GM18867 (cell line): ENCODE measurements around the gene IRAK3.
A peak's percentile ranks its signal among the peaks of the same experiment; 100 is the strongest.
"Not testable (repeated sequence)": the region's sequence is repeated elsewhere in the genome, so short reads cannot be mapped to it uniquely, and the experiment has no call there.

ENCODE experiments used
- ATAC-seq: cut with Tn5 transposase; IDR thresholded peaks from one replicate; pipeline ENCODE4 v1.9.1; 2021; ENCODE audit warnings: mild to moderate bottlenecking, moderate library complexity; ENCODE audit not compliant: unreplicated experiment

IRAK3 gene

DNA sequence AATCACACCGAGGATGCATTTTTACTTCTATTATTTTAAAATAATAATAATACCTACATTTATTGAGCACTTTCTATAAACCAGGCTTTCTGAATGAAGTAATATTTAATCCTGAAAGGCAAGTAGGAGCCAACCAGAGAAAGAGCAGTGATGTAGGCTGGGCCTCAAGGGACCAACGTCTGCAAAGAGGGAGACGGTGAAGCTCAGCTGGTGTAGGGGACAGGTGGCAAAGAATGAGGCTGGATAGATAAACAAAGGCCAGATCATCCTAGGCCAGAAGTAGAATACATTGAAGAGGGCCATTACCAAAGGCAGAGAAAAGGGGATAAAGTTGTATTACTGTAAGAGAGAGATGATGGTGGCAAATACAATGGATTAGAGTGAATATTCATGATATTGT, 18.4 kb upstream of the IRAK3 start:
- ATAC-seq: no peak

DNA sequence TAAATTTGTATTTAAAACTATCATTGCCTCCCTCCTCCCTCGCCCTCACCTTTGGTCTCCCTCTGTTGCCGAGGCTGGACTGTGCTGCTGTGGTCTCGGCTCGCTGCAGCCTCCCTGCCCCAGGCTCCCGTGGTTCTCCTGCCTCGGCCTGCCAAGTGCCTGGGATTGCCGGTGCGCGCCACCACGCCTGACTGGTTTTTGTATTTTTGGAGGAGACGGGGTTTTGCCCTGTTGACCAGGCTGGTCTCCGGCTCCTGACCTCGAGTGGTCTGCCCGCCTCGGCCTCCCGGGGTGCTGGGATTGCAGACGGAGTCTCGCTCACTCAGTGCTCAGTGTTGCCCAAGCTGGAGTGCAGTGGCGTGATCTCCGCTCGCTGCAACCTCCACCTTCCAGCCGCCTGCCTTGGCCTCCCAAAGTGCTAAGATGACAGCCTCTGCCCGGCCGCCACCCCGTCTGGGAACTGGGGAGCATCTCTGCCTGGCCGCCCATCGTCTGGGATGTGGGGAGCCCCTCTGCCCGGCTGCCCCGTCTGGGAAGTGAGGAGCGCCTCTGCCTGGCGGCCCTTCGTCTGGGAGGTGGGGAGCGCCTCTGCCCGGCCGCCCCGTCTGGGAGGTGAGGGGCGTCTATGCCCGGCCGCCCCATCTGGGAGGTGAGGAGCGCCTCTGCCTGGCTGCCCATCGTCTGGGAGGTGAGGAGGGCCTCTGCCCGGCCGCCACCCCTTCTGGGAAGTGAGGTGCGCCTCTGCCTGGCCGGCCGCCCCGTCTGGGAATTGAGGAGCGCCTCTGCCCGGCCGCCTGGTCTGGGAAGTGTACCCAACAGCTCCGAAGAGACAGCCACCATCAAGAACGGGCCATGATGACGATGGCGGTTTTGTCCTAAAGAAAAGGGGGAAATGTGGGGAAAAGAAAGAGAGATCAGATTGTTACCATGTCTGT, 14.4 kb upstream of the IRAK3 start:
- ATAC-seq: not testable (repeated sequence)

DNA sequence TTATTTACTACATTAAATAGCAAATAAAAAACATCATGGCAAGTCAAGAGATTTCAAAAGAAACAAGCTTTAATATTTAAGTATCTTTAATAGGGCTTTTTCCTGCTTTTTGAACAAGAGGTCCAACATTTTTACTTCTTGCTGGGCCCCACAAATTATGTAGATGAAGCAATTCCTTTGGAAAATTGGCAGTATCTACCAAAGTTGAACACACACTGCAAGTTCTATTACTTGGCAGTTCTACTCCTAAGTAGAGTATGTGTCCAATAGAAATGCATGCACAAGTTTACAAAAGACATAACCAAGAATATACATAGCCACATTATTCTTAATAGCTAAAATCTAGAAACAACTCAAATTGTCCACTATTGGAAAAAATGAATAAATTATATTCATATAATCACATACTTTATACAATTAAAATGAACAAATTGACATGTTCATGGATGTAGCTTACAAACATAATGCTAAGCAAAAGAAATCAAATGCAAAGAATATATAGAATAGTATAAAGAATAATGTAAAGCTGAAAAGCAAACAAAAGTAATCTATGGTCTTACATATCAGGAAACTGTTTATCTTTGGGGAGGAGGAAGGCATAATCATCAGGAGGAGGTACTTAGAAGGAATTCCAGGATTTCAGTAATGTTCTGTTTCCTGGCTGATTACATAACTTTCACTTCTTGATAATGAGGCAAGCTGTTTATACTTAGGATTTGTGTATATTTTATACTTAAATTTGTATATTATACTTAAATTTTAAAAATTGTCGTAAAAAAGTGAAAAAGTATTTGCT, 12.7 kb upstream of the IRAK3 start:
- ATAC-seq: no peak

DNA sequence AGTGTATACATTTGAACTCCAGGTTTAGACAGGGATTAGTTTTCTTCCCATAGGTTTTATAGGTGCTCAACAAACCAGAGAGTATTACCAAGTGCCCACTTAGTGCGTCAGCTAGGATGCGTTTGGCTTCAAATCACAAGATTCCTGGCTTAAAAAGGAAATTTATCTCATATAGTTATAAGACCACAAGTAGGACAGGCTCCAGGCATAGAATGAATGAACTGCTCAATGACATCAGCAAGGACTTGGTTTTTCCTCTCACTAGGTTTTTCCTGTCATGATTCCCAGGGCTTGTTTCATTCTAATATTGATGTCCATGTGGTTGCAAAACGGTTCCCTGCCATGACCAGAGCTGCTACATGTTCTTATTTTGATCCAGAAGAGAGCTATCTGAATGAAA, 6.1 kb upstream of the IRAK3 start:
- ATAC-seq: no peak

DNA sequence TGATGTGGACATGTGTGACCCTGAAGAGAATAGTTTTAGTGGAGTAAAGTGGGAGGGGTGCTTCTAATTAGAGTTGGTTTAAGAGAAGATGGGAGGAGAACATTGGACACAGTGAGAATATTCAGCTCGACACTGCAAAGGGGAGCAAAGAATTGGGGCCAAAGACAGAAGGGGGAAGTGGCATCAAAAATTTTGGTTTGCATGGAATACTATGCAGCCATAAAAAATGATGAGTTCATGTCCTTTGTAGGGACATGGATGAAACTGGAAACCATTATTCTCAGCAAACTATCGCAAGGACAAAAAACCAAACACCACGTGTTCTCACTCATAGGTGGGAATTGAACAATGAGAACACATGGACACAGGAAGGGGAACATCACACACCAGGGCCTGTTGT, 4.2 kb upstream of the IRAK3 start:
- ATAC-seq: not testable (repeated sequence)

DNA sequence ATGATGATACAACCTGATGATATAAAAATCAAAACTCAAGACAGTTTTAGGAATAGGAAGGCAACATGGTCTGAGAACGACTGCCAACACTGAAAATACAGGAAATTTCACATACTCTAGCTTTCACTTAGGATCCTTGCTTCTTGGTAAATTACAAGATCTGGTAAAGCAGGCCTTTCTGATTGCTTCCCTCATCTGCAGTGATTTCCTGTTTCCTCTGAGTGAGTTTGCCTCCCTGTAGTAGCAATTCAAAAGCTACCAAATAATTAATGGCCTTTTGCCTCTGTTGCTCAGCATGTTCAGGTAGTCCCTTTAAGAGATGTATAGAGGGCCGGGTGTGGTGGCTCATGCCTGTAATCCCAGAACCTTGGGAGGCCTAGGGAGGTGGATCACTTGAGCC, 2.0 kb upstream of the IRAK3 start:
- no peak for ATAC-seq

DNA sequence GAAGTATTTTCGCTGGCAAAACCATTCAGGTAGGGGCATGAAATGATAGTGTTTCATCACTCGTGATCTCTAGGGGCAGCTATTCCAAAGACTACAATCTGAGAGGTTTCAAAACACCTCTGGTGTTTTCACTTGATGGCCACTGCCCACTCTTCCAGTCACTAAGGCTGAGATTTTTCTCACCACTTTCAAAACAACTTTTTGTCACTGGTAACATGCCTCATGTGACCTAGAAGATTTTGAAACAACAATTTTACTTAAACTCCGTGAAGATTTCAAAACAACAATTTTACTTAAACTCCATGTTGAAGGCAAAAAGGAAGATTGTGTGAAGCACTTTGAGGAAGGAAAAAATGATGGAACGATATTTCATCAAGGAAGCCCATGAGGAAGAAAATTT, 1.2 kb upstream of the IRAK3 start:
- ATAC-seq: no peak

DNA sequence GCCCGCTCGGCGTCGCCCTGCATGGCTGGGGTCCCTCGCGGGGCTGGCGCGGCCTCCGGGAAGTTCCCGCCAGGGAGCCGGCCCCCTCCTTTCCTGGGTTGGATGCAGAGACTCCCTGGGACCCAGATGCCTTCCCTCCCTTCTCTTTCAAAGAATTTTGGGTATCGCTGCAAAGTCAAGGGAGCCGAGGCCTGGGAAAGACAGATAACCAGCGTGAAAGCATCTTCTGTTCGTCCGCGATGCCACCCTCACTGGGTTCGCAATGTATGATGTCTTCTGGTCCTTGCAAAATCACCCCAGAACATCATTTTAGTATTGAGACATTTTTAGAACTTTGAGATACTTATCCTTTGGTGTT, 451 bp downstream of the IRAK3 start:
- no peak for ATAC-seq

DNA sequence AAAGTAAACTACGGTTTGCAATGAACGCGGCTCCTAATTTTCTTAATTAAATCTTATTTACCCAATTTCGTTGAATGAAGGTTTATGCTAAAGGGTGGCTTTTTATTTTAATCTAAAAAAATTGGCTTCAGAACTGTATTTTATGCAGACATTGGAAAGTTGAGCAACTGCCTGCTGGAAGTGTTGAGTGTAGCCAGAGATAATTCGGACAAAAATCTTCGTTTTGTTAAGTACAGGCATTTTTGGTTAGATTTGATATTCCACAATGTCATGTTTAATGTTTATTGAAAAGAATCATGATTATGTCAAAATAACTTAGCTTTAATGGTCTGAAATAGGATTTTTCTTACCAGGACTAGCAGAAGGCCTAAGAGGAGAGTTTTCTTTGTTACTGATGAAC, 875 bp downstream of the IRAK3 start:
- no peak for ATAC-seq

DNA sequence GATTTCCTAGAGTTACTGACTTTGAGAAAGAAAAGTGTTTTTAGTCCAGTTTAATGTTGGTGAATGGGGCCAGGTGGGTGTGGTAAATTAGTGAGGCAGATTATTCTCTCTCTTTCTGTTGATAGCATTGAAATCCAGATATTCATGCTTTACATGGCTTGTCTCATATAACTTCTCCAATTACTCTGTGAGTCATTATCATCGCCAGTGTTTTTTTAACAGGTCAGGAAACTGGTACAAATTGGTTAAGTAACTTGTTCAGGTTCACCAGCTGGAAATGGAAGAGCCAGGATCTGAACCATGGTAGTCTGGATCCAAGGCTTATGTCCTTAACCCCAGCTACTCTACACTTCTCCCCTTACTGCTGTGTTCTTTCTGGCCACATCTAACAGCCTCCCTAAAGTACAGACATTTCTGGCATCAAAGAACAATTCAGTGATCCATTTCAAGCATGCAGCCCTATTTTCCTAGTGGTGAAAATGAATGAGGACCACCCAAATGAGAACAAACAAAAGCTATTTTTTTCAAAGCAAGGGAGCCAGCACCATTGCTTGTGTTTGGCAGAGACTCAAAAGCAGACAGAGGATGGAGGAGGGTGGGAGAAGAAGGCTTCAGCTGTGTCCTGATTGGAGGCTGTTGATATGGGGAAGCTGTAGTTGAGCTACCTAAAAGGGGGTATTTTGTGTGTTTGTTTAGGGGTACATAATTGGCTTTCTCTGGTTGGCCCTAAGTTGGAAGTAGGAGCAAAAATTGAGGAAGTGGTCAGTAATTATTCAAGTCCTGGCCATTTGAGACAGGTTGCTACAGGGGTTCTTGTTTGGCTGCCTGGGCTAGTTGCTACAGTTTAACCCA, 1.7 kb downstream of the IRAK3 start:
- ATAC-seq: no peak

DNA sequence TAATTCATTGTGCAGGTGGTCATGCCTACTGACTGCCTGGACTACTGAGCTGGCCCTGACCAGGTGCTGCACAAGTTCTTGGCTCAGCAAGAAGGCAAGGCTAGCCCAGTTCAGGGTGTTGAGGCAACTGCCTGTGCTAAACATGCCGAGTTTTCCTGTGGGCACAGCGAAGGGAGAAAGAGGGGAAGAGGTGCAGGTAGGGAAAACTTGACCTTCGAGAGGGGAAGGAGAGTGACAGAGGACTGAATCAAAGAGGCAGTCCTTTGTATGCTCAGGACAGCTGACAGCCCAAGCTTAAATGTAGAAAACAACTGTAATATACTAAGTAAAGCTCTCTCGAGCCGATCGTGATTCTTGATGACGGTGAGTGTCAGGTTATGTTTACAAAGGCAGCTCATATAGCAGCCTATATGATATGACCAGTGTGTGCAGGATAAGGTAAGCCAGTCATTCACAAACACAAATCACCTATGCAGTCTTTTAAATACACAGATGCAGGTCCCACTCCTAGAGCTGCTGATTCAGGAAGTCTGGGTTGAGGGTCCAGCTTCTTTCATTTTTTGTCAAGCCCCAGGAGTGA, 2.6 kb downstream of the IRAK3 start:
- no peak for ATAC-seq

DNA sequence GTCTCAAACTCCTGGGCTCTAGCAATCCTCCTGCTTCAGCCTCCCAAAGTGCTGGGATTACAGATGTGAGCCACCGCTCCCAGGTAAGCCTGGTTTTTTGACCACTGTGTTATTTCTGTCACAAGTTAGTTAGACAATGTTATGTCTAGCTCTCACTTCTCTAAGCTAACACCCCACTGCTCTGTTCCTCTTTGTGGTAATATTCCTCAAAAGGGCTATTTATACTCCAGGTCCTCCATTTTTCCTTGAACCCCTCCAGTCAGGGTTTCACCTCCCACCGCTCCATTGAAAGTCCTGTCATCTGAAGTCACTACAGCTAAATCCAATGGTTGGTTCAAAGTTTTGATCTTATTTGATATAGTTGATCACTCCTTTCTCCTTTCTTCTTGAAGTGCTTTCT, 5.1 kb downstream of the IRAK3 start:
- ATAC-seq: no peak

DNA sequence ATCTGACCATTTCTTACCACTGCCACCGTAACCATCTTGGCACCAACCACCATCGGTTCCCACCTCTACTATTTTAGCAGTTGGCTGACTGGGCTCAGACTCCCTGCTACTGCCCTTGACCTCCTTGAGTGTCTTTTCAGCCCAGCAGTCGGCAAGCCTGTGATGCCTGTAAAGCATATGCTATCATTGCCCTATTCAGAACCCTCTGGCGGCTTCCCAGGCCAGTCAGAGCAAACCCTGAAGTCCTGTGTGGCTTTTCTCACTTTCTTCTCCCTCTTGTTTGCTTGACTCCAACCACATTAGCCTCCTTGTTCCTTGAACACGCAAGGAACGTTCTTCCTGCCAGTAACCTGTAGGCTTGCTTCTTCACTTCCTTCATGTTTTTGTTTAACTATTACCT, 6.2 kb downstream of the IRAK3 start:
- no peak for ATAC-seq

DNA sequence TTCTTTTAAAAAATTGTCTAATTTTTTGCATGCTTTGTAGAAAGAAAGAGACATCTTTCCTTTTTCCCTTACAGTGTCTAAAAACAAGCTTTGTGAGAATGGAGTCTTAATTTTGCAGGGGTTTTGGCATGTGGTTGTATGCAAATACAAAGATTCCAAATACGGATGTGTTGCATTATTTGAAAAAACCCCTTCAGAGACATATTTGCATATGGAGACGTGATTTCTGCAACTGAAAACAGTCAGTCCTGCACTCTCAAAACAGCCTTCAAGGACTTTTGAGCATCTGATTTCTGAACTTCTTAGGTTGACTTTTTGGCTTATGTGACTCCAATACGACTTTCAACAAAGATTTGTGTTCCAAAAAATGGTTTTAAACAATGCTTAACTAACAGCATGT, 7.8 kb downstream of the IRAK3 start:
- ATAC-seq: peak; percentile 98

DNA sequence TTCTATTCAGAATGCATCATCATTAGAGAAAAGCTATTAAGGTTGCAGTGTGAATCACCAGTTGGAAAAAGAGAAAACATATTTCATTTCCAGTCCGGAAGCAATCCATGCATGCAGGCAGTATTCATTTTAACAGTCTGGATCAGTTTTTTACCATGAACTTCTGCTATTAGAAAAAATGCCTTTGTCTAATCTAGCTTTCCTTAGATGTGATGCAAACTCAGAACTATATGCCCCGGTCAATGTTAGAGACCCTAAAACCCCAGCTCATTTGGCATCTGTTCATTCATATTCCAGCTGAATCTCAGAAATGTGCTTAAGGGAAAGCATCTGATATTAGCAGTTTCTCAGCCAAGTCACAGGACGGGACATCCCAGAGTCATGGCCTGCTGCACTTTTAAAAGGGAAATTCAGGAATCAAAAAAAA, 8.5 kb downstream of the IRAK3 start:
- ATAC-seq: no peak

DNA sequence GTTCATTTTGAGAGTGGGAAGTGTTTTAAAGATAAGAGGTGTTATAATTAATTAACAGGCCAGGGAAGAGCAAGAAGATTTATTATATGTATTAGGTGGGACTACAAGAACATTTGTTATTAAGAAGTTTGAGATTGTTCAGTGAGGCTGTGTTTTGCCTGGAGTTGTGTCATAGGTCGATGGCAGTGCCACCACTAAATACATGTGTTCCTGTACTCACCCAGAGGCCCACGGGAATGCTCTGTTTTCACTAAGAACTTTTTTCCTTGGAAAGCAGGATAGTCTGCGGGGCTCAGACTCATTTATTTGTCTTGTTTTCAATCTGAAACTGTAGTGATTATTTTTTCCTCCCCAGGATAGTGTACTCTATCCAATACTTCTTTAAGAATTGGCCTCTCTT, 10.1 kb downstream of the IRAK3 start:
- ATAC-seq: no peak

DNA sequence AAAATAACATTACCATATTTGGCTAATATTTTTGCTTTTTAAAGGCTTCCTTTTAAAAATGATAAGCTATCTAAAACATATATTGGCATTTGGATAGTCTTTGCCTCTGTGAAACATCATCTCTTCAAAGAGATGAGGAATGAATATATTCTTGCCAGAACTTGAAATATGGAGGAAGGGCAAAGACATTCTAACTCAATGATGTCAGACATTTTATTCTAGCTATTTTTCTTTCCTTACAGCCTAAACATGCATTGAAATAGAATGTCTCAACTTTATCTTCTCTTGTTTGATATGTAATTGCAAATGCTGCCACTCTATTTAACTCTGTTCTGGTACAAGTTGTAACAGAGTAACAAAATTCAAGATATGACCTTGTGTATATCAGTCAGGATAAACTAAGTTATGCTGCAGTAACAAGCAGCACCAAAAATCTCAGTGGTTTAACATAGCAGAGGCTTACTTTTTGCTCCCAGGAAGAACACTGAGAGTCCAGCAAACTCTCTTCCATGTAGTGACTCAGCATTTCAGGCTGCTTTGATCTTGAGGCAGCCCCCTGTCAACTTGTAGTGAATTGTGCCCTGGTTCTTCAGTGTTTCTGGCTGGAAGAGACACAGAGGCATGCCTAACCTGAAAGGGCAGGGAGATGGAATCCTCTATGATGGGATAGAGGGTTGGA, 11.0 kb downstream of the IRAK3 start:
- ATAC-seq: no peak

DNA sequence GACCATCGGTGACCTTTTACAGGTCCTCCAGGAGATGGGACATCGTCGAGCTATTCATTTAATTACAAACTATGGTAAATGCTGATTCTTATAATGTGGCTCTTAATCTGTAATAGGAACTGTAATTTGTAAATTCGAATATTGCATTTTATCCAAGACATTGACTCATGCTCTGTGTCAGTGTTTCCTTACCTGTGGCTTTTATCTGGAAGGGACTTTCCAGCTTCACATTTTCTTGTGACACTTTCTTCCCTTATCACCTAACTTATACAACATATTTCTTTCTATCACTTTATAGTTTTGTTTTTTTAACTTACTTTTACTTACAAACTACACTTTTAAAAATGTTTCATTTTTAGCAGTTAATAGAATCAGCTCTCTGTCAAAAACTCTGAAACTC, 14.8 kb downstream of the IRAK3 start:
- ATAC-seq: peak; percentile 43

DNA sequence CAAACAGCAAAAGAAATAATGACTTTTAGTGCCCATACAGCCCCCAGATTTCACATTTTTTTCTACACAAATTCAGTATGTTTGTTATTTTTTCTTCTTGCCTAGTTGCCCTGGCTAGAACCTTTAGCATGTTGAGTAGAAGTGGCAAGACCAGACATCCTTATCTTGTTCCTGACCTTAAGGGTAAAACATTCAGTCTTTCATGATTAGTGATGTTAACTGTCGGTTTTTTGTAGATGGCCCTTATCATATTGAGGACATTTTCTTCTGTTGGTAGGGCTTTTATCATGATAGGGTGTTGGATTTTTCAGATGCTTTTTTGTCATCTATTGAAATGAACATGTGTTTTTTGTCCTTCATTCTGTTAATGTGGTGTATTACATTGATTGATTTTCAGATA, 17.1 kb downstream of the IRAK3 start:
- ATAC-seq: no peak

DNA sequence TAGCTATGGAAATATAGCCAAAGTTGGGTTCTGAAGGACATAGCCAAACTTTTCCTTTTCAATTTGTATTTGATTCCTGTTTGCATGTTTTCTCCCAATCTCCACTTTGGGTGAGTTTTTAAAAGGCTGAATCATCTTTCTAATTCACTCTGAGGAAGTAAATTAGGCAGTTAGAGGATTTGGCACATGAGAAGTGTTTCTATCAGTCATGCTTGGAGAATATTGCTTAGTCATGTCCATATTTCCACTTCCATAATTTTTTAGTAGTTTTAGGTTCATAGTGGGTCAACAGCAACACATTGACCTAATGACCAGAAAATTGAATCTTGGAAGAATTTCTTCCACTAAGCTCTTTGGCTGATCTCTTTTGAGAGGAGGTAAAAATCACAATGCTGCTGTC, 21.8 kb downstream of the IRAK3 start:
- no peak for ATAC-seq
